GM19023 (cell line): ENCODE measurements around the gene CDH23.

Source experiments
- ATAC-seq: cut with Tn5 transposase; IDR thresholded peaks from one replicate; pipeline ENCODE4 v1.9.1; 2021; ENCODE audit warnings: mild to moderate bottlenecking, moderate library complexity; ENCODE audit not compliant: unreplicated experiment

Gene CDH23

DNA sequence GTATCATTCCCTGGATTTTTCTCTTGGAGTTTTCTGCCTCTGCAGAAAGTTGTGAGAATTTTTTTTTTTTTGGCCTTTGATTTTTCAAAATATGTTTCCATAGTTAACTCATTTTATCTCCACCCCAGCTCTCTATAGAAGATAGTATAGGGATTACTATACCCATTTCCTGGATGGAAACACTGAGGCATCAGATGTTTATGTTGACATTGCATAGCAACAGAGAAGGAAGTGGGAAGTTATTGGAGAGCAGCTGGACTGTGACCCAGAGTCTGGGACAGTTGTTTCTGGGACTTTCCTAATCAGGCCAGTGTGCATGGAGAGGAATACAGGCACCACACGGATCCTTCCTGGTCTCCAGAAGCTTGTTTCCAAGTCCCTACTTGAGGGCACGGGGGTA lies 158.0 kb downstream of the CDH23 start:
- ATAC-seq: no peak

DNA sequence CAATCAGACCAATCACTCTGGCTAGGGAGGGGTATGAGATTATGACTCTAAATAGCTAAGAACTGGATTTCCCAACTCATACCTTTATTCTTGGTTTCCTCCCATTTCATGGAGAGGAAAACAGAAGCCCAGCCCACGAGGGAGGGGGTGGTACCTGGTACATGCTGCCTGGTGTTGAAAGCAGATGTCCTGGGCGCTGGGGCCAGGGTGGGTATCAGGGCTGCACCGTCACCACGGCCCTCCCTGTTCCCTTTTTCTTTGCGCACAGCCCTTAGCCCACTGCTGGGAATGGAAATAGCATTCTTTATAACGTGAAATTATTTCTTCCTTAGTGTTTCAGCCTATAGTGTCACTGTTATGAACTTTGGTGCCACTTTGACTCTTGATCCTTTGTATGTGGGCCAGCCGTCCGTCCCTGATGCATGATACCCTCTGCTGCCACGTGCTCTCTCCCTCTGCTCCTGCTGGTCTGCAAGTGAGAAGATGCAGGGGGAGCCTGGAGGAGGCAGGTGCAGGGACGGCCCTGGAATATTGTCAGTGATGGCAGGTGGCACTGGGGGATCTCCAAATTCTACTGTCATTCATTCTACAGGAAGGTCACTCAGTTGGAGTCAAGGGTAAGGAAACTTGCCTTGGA lies 158.5 kb downstream of the CDH23 start:
- ATAC-seq: no peak

DNA sequence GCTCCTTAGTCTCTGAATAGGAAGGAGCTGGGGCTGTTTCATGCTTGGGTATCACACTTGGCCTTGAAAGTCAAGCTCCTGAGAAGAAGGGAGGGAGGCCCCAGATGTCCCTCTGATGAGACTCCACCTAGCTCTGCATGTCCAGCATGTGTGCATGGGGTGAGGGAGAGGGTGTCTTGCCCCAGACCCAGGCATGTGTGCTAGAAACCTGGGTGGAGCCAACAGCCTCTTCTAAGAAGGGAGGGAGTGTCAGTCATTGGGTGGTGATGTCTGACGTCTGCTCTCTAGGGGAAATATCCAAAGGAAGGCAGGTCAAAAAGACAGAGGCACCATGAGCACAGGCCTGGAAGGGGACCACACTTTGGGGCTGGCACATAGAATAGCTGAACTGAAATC lies 159.0 kb downstream of the CDH23 start:
- no peak for ATAC-seq

DNA sequence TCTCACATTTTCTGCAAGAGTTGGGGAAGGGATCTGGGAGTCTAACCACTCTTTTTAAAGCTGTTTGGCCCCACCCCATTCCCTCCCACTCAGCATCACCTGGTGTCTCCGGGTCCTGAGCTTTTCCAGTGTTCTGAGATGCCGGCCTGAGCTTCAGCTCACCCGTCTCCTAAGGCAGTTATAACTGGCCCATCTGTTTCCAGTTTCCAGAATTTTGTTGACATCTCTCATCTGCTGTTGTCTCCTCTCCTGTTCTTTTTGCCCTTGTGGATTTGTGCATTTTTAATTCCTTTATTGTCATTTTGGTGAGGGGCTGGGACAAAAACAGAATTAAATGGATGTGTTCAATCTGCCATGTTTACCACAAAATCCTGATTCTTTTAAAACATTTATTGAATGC lies 162.3 kb downstream of the CDH23 start:
- ATAC-seq: no peak

DNA sequence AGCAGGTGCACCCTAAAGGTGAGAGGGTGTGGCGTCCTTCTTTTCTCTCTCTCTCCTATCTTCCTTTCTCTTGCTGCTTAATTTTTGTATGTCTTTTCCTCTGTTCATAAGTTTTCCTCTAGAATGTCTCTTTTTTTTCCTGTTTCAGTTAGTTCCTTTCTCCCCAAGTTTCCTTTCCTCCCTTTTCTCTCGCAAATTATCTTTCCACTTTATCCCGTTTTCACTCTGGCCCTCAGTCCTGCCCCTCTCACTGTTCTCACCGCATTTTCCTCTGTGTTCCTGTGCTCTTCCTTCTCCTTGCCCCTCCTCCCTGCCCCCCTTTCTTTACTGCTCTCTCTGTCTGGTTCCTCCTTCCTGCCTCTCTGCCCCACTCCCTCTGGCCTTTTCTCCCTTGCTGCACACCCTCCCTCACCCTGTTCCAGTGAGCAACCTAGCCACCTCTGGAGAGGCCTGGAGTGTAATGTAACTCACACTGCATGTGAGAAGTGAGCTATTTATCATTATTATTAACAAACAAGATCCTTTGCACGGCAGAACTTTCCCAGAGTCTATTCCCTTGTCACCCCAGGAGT lies 164.4 kb downstream of the CDH23 start:
- no peak for ATAC-seq

DNA sequence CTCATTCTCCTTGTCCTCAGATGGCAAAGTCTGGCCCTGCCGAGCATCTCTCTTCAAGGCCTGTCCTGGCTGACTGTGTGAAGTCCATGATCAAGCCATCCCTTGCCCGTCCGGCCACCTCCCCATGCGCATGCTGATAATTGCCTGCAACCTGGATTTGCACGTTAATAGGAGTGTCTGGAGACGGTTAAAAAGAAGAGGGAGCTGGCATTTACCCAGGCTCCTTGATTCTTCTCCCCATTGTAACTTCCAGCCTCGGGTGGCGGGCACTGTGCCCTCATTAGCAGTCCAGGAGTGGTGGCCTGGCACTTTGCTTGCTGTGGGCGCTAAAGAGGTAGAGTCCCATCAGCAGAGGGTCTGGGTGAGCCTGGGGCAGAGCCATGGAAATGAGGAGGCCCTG lies 165.5 kb downstream of the CDH23 start:
- ATAC-seq: no peak

DNA sequence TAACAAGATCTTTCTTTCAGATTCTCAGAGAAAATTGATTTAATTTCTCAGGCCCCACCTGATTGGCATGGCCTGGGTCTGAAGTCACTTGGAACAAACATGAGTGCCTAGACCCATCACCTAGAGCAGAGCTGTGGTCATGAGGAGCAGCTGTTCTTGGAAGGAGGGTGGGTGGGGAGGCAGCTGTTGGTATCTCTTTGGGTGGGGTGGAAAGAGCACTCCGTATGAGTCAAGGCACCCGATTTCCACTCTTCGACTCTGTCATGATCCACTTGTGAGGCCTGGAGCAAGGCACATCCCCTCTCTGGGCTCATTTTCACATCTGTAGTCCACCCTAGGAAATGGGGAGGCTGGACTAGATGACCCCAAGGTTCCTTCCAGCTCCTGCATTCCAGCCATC lies 166.2 kb downstream of the CDH23 start:
- ATAC-seq: no peak

DNA sequence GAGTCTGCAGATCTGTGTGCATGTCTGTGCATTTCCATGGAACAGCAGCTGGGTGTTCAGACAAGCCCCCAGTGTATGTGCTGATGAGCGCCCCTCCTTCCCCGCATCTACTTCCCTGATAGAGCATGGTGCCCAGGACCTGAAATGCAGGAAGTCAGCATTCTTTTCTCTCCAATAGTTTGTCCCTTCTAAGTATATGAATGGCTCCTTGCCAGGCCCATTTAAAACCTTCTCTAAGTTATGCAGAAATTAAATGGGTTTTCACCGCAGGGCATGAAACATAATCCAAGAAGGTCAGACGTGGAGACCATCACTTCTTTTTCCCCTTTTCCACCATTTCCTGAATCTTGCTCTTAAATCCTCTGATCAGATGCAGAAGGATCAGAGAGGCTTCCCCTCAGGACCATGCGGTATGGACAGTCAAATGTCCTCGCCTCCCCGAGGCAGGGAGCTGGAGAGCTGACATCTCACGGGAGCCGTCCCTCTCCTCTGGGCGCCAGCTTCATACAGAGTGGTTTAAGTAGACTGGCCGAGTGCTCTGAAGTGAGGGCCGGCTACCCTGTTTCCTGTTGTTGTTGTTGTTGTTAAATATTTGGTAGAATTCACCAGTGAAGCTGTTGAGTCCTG lies 167.6 kb downstream of the CDH23 start:
- no peak for ATAC-seq

DNA sequence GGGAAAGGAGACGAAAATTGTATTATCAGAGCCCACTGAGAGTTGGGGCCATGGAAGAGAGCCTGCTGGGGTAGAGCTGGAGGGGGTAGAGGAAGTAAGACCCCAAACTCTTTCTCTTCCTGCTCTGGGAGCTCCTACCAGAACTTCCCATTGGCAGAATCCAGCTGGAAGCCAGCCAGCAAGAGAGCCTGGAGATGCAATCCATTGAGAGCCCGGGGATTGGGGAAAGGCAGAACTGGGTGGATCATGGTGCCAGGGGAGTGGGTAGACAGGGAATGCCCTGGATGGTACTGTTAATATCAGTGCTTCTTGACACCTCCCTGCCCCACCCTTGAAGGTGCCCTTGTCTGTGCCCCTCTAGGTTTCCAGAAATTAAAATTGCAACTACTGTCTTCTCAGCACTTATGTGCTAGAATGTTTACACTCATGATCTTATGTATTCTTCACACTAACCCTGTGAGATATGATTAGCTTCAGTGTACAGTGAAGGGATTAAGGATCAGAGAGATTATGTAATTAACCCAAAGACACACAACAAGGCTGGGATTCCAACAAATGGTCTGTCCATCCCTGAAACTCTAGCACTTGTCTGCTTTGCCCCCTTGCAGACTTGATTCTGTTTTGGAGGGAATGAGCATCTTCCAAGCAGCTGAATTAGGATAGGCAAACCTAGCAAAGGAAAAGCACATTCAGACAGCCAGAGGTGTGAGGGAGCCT lies 168.7 kb downstream of the CDH23 start:
- ATAC-seq: no peak

DNA sequence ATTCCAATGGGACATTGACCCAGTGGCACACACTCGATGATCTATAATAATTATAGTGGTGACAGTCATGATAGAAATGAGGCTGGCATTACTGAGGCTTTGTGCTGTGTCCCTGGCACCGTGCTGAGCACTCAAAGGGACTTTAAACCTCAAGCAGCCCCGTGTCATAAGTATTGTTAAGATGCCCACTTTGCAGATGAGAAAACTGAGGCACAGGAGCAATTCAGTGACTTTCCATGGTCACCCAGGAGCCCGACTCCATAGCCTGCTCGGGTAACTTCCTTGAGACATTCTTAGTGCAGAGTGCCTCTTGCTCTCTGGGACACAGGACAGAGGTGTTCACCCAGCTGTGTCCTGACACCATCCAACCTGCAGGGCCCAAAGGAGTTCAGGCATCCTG lies 170.3 kb downstream of the CDH23 start:
- ATAC-seq: no peak

DNA sequence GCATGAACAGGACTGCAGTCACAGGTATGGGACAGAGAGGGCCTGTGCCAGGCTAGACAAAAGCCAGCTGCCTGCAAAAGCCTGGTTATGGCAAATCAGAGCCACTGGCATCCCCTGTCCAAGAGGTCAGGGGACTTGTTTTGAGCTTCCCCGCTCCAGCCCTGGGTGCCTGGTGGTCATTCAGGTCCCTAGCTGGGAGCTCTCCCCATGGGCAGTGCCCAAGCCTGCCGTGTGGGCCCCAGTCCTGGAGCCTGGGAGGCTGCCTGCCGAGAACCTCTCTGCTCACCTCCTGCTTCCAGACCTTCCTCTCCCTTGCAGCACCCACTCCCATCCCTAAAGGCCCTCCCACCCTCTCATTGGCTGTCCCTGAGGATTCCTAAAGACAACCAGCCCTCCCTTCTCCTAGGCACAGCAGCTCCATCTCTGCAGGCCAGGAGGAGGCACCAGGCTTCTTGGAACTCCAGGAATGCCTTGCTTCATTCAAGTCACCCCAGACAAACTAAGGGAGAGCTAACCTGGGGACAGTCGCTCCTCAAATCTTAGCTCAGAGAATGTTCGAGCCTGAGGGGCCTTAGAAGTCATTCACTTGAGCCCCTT lies 172.3 kb downstream of the CDH23 start:
- ATAC-seq: no peak

DNA sequence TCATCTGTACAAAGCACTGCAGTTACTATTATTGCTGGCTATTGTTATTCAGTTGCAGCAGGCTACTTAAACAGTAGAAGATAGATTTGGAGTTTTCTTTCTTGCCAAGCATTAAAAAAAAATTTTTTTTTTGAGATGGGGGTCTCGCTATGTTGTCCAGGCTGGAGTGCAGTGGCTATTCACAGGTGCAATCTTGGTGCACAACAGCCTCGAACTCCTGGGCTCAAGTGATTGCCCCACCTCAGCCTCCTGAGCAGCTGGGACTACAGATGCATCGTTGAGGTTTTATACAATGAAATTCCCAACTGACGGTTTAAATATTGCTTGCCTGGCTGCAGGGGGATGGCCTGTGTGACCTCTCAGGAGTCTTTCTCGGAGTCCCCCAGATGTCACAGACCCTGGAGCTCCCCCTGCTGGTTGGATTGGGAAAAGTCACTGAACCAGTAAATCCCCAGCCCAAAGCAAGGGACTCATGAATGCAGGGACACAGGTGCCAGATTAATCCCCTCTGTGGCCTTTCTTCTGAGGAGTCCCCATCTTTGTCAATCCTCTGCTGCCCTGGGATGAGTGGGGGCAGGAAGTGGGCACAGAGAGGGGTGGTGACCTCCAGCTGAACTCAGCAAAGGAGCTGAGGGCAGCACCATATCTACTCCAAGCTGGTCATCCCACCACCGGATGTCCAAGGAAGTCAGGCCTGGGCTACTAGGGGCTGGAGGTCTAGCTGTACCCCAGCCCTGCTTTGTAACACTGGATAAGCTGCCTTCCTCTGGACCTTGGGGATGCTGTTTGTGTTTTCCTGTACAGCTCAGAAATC lies 173.3 kb downstream of the CDH23 start:
- ATAC-seq: no peak

DNA sequence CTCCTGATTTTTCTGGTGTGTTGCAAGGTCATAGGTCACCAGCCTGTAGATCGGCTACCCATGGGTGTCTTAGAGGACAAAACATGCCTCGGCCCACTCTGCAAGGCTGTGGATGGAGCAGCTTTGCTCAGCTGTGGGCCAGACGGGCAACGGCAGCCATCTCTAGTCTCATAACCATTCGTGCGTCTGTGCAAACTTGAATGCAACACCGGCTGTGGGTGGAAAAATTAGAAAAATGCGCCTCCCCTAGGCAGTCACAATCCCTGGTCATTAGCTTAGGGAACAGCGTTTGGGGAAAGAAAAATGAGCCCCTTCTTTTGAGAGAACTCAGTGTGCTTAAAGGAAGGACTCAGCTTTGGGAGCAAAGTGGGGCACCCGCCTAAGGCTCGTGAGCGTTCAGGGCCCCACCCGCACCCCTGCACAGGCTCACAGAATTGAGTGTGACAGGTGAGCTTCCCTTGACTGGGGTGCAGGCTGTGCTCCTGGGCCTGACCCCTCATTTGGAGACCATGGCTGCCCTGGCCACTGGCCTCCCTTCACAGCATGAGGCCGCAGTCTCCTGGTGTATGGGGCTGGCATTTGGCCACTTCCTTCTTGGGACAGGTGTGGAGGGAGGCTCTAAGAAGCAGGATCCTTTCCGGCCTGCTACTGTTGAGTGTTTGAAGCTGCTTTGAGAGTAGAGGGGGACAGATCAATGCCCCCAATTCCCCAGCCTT lies 174.9 kb downstream of the CDH23 start:
- ATAC-seq: no peak

DNA sequence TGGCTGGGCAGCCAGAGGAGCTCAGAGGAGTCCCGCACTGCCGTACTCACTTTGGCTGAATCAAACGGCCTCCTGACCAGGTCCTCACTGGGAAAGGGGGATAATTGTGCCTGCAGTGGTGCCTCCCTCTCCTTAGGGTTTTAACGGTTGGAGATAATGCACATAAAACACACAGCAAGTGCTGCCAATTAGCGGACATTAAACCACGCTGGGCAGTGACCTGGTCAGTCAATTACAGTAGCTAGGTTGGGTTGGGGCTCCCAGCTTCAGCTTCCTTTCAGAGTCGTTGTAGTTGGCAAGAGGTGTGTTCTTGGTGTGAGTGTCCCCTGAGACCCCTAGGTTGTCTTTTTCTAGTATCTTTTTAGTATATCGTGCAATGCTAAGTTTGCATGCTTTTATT lies 176.2 kb downstream of the CDH23 start:
- ATAC-seq: no peak

DNA sequence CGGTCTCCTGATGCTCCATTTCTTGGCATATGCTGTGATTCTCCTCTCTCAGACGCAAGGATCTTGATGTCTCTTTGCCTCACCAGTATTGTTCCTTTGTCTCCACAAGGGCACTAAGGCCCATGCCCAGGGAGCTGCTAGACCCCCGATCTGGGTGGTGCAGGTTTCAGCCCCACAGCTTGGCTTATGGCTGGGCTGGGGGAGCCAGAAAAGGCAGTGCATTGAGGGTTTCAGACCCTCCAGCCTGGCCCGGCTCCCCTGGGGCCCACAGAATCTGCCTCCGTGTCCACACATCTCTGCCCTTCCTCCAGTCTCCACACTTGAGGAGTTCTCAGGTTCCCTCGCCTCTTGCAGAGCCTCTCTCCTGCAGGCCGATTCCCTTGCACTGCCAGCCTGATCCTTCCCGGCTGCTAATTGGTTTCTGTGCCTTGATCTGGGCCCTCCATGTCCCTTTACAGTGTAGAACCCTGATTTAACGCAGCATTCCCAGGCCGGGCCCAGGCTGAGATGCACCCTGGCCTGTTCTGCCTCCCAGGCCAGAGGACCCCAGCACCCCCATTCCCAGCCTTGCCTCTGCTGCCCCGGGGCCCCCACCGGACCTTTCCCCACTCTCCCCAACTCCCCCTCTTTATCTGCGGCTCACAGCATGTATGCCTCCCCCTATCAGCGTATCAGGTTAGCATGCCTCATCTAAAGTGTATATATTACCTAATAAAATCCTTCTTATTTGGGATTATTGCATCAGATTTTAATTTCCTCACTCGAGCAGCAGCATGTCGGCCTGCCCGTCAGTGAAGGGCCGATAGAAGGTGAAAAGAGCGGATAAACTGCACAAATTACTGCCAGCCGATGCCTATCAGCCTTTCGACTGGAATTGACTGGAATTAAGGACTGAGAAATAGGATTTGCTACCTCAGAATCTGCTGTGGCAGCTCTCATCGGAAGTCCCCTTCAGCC lies 177.1 kb downstream of the CDH23 start:
- ATAC-seq: no peak

DNA sequence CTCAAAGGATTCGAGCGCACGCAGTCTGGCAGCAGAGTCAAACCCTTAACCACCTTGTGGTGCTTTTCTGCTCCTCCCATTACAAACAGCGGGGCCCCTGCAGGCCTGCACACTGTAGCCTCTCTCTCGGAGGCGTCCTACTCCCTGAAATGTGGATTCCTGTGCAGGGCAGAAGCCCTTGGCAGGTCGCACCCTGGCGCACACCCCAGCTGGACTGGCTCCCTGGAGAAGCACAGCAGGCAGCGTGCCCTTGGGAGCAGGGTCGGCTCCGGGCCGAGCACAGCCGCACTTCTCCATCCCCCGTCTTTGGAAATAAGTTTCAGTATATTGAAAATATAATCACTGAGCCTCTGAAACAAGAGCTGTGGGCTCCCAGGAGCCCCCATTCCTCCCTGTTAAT lies 178.7 kb downstream of the CDH23 start:
- ATAC-seq: no peak

DNA sequence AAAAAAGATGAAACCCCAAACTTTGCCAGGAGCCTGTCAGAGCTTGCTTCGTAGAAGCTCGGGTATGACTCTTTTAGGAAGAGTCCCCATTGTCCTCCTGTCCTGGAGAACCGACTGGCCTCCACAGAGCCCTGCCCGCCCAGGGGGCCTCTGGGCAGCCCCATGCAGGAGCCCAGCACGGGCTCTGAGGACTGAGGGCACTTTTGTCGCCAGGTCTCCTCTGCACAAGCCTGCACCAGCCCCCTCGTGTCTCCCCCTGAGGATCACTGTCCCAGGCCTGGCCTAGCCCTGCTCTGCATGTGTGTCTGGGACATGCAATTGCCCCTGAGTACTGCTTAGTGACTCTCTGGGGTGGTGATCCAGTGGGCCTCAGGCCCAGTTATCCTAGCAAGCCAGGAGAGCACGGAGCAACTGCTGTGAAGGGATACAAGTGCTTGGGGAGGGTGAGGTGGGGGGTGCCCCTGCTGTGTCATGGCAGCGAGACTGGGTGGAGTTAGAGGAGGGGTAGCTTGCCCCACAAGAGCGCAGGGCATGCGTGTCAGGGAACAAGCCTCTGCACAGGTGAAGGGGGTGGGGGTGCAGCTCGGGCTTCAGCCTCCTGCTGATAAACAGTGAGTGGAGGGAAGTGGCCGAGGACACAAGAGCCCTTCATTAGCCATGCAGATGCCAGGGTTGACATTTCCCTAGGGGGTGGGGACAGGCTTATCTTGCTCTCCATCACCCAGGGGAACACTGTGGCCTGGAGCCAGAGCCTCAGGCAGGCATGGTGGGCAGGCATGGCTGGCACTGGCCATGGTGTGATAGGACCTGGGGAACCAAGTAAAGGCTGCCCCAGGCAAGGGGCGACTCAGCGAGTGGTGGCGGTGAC lies 179.4 kb downstream of the CDH23 start:
- no peak for ATAC-seq

DNA sequence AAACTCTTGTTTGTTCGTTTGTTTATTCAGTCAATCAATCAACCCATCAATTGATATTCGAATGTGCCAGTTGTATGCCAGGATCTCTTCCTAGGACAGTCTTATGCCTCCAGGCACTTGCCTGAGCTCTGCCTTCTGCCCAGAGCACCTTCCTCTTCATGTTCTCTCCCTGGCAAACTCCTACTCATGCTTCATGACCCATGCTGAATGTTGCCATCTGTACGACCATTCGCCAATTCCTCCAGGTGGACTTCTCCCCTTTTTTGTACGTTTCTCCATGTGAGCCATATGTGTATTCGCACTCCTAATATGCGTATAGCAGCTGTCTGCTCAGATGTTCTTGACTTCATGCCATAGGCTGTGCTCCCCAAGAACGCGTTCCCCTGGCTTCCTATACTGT lies 180.1 kb downstream of the CDH23 start:
- no peak for ATAC-seq
